GM21423 (cell line): Measurements from ENCODE around the gene NKX2-2.
"Not testable (repeated sequence)": the region's sequence is repeated elsewhere in the genome, so short reads cannot be mapped to it uniquely, and the experiment has no call there.

Experiments
- ATAC-seq: cut with Tn5 transposase; IDR thresholded peaks from one replicate; pipeline ENCODE4 v1.9.1; 2021; ENCODE audit warnings: mild to moderate bottlenecking, moderate library complexity; ENCODE audit not compliant: unreplicated experiment

NKX2-2 gene

DNA sequence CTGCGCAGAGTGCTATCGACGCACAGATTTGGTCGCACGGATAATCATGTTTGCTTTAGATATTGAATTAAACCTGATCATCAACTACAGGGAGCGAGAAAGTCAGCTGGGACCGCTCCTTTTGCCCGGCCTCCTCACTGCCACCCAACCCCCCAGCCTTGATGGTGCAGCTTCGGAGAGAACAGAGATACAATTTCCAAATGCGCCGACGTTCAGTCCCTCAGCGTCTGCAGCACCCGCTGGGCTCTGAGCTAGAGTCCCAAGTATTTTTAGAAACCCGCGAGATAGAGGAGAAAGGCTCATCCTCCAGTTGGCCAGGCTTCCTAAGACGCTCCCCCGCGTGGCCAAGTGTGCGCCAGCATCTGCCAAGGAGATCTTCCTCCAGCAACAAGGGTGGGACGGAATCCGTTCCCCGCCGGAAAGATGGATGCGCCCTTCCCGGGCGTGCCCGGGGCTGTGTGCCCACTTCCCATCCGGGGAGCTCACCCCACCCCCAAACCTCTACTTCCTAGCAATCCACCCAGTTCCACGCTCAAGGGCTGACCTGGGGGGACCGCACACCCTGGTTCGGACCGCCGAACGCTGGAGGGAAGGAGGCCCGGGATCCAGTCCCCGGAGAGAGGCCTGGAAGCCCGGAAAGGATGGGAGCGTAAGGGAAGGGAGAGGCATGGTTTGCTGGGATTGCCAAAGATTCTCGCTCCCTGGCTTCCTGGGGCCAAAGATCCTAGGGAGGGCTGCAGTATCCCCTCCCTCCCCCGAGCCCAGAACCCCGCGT, 4.1 kb downstream of the NKX2-2 start:
- no peak for ATAC-seq

DNA sequence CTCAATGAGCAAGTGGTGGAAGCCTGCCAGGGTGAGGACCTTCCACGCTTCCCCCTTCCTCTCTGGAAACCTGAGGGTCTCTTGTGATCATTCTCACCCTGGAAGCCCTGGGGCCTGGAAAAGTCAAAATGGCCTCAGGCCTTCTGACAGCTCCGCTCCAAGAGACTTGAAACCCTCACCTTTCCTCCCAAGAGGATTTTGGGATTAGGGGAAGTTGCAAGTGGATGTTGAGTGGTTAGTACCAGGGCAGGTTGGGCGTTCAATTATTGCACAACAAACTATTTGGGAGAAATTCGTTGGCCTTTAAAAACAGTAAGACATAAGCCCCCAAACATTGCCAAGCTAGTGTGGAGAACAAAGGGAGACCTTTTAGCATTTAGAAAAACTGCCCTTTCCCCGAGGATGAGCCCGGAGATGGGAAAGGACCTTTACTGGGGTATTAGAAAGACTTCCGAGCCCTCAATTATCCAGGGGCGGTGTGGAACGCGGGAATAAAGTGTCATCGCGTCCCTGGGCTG, 4.7 kb downstream of the NKX2-2 start:
- no peak for ATAC-seq

DNA sequence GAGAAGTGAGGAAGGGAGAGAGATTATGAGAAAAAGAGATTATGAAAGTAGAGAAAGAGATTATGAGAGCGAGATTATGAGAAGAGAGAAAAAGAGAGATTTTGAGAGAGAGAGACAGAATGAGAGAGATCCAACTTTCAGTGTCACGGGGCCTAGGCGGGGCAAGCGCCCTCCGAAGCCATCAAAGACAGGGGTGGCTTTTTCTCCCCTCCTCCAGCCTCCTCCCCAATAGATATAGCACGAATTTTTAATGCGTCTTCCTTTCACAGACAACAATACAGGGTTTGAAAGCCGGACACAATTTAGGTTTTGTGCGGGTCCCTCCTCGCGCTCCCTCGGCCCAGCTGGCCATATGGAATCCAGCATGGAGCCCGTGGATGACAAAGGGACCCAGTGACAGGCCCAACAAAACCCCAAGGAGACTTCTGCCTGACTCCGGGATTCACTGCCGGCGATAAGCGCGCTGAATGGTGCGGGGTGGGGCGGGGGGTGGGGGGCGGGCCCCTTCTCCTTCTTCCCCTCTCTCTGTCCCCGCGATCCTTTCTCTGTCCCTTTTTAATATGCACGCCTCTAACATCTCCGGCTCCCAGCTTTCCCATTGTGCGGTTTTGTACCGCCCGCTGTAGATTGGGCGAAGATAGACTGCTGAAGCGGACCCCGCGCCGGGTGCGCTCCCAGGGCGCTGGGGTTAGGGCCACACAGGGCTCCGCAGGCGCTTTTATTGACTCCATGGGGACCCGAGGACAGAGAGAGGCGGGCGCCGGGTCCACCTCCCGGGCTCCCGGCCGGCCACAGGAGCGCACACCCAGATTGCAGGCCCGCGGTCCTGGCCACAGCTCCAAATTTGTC, 5.4 kb downstream of the NKX2-2 start:
- ATAC-seq: no peak

DNA sequence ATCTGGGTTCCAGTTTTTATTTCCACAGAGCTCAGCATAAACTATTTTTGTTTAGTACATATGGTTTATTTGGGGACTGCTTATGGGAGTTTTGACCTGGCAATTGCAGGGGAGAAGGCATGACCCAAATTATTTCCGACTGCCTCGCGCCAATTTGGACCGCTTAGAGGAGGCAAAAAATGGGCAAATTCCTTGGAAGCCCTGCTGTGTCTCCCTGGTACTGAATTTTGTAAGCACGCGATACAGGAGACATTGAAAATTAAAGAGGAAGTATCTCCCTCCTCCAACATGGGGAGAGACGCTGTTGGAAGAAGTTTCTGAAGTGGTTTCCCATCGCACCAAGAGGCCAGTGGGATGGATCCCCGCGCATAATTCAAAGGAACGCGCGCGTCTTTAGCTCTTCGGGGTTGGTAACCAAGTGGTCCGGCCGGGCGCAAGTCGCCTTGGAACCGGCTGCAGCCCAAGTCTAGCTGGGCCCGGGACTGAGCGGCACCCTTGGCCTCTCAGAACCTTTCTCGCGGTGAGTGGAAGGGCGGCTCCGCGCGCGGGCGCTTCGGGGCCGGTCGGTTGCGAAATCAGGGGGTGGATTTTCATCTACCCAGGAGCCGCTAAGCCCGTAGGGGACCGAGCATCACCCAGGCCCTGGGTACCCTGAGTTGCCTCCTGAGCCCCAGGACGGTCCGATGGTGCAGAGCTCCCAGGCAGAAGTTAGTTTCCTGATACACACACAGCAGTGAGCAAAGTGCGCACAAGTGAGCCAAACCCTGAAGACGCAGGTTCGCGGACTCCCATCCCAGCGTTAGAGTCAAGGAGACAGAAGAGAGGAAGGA, 6.2 kb downstream of the NKX2-2 start:
- no peak for ATAC-seq

DNA sequence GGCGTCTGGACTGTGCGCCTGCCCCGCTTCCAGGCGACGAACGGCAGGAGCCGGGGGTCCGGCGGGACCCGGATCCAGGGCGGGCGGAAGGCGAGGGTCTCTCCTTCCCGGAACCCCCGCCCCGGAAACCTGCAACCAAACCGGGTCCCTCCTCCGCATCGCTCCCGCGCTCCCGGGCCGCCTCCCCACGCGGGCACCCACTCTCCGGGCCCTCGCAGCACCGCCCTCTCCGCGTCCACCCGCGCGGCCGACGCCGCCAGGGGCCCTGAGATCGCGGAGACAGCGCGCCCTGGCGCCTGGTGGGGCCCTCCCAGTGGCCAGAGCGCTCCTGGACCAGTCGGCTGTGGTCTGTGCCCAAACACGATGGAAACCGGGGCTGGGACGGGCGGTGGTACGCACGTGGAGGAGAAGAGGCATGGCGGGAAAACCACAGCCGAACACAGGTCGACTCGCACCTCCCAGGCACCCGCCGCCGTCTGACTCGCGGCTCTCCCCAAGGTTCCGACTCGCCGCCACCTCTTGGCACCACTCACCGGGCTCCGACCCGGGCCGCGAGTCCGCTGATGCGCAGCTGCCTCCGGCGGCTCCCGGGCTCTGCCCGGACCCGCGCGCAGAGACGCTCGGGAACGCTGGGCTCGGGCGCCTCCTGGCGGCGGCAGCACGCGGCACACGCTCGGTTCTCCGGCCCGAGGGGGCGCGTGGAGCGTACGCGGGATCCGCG, 7.9 kb downstream of the NKX2-2 start:
- peak; percentile 34 for ATAC-seq

DNA sequence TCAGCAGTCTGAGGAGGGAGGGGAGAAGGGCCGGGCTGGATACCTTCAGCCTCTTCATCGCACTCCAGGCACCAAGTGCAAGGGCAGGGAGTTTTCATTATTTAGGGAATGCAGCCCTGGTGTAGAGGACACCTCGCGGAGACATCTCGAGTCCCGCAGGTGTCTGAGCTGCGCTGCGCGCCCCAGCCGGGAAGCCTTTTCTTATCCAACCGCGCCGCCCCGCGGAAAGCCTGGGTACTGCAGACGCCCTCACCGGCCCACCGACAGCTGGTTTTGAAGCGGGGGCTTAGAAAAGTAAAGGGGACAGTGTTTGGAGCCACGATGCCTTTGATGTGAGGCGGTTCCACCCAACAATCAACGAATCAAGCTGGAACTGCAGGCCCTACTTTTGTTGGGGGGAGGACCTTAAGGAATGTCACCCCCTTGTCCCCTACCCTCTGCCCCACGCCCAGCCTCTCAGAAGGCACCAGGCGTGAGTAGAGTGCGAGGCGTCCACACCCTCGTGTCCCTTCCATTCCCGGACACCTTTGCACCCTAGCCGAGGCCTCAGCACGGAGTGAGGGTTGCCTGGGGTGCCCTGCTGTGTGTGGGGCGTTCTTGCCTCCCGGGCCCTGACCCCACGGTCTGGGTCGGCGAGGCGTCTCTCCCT, 8.6 kb downstream of the NKX2-2 start:
- ATAC-seq: no peak

DNA sequence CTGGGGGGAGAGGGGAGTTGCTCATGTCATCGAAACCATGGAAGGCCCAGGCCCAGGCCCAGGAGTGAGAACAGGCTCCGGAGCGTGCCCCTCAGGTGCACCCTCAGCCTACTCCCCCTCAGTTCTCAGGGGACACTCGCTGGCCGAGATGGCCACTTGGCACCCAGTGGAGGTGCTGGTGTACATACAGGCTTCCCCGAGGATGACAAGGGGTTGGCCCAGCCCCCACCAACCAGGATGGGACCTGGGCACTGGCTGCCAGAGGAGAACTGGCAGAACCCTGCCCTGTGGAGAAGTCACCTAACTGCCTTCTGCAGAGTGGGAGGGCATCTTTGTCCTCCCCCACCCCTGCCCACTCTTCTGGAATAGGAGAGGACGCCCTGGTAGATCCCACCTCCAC, 9.5 kb downstream of the NKX2-2 start:
- ATAC-seq: no peak

DNA sequence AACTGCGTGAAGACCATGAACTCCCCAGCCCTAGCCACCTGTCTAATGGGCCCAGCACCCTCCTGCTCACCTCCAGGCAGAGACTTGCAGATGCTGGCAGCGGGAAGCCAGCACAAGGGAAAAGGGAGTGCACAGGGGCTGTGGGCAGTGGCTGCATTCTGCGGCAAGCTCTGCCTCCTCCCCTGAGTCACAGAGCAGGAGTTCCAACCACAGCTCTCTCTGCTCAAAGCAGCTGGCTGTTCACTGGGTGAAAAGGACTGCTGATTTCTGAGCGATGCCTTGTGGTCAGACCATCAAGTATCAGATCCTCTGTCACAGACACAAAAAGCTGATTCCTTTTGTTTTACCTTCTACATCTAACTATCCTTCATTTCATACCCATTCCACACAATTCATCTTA, 10.5 kb downstream of the NKX2-2 start:
- peak; percentile 91 for ATAC-seq

DNA sequence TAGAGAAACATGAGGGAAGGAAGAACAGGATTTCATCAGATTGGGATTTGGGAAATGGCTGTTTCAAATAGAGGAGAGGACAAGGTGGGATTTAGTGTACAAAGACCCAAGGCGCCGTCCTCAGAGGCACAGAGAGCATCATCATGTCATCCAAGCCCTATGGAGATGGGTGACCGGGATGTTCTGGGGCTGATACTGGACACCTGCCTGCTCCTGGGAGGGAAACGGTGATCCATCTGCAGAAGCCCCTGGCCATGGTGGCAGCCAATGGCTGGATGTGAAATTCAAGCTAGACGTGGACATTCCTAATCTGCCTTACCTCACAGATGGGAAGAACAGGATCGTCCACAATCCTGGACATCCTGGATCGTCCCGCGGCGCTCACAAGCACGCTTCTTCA, 12.7 kb downstream of the NKX2-2 start:
- no peak for ATAC-seq

DNA sequence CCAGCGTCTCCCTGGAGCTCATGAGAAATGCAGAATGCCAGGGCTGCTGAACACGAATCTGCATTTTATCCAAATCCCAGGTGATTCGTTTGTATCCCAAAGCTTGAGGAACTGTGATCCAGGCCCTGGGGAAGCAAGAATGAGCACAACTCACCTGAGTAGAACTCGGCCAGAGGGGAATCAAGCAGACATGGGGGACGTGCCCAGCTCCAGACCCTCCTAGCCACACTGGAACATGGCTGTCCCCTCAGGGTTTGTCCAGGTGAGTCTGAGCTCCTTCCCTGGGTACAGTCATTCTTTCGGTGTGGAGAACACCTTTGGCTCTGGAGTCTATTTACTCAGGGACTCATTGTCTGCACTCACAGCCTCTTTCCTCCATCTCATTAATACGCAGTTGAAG, 13.3 kb downstream of the NKX2-2 start:
- no peak for ATAC-seq

DNA sequence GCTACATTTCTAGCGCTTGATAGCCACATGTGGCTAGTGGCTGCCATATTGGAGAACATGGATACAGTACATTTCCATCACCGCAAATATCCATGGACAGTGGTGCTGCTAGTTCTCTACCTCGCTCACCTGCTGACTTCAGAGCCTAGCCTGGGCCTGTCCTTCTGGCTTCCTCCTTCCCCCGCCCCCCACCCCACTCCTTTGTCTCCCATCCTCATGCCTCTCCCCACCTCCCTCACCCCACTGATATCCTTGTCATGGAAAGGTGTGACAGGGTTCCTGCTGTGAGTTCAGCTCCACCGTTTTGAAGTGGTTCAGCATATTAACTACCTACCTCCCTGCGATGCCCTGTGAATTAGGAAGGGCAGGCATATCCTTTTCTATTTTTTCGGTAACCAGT, 14.2 kb downstream of the NKX2-2 start:
- ATAC-seq: no peak

DNA sequence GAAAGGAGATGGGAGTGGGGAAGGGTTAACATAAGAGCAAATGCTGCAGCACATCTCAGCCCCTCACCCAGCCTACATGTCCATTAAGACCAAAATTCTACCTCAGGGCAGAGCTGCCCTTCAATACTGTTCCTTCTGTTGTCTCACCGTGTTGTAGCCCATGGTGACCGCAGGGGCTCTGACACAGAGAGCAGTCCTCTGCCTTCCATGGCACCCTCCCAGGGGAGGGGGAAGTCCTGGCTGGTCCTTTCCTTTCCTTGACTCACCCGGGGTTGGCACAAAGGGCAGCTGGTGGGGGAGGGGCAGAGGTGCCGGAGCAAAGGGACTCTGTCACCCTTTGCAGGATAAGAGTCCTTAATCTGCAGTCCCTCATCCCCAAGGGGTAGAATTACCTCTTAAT, 15.2 kb downstream of the NKX2-2 start:
- no peak for ATAC-seq

DNA sequence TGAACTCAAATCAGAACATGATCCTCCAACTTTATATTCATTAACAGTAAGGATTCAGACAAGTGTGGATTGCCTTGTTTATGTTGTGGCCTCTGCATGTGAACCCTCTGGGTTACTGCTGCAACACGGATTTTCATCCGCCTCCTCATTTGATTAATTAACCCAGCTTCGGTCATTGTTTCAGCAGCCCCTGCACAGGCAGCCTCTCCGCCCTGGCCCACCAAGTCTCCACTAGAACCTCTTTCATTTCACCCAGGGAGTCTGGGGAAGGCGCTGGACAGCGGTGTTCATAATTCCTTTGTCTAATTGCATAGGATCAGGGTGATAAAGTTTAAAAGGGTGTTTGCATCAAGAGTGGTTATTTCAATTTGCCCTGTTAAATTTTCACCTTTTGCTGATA, 15.7 kb downstream of the NKX2-2 start:
- no peak for ATAC-seq

DNA sequence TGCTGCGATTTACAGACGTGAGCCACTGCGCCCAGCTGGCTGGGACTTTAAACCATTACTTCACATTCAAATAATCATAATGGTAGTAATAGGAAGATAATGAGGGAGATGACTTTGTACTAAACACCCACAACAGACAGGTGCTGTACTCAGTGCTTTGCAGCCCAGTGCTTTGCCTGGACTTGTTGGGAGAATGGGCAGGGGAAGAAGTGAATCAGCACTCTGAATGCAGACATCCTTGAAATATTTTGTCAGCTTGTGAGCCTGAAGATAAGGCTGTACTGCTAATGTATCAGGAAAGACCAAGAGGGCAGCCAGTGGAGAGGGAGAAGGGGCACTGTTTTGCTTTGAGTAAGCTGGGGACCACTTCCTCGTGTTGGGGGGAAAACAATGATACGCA, 17.4 kb downstream of the NKX2-2 start:
- ATAC-seq: no peak

DNA sequence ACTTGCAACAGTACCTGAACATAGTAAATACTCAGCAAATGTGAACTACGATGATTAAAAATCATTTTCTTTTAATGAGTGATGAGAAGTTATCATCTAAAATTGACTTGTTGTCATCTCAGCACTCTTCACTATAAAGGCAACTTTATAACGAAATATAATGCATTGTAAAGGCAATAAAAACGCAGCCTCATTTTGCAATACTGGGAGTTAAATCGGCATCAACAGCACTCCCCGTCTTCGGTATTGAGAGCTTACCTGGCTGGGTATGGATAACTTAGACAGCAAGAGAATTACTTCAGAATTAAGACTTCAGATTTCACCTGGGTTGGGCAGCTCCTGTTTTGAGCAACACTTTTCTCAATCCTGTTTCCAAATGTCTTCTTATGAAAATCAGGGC, 20.8 kb downstream of the NKX2-2 start:
- no peak for ATAC-seq

DNA sequence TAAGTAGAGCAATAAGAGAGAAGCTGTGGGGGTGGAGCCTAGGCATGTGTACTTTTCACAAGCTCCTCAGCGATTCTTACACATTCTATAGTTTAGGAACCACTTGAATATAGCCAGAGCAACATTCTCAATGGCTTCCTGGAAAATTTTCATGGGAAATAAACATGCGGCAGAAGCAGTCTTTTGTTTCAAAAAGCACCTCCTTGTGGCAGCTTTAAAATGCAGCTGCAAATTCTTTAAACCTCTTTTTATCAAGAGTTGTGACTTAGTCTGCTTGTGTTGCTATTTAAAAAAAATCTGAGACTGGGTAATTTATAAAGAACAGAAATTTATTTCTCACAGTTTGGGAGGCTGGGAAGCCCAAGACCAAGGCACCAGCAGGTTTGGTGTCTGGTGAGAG, 23.8 kb downstream of the NKX2-2 start:
- ATAC-seq: no peak

DNA sequence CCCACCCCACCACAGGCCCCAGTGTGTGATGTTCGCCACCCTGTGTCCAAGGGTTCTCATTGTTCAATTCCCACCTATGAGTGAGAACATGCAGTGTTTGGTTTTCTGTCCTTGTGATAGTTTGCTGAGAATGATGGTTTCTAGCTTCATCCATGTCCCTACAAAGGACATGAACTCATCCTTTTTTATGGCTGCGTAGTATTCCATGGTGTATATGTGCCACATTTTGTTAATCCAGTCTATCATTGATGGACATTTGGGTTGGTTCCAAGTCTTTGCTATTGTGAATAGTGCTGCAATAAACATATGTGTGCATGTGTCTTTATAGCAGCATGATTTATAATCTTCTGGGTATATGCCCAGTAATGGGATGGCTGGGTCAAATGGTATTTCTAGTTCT, 33.7 kb downstream of the NKX2-2 start:
- not testable (repeated sequence) for ATAC-seq

DNA sequence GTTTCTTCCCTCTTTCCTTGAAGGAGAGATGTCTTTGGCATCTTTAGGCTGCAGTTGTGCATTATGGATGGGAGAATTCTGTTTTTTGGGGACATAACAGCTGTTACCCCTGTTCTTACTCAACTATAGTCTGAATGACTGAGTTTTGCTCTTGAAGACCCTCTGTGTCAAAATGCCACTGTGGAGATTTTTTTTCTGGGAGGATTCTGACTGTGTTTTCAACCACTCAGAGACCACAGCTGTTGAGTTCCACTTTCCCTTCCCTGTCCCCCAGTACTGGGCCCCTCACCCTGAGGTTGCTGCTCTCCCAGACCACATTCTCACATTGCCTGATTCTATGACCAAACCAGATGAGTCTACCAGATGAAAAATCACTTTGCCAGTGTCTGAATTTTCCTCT, 48.1 kb downstream of the NKX2-2 start:
- ATAC-seq: no peak

DNA sequence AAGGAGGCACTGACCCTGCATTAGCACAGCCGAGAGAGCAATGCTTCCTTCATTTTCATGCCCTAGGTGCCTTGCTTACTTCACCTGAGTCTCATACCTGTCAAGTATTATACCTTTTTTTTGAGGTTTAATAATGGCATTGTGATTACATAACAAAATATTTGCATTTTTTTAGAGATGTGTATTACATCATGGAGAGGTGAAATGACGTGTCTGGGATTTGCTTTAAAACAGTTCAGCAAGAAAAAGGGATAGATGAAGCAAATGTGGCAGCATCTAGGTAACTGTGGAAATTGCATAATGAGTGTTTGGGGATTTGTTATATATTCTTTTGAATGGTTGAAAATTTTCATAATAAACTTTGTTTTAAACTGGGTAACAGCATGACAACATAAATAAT, 48.9 kb downstream of the NKX2-2 start:
- no peak for ATAC-seq
